ENCODE measurements around the gene DLL4.

Gene DLL4

GRCh38 chr15:40938536-40938870 is 9.4 kb downstream of the DLL4 start:
- H3K4me1 ChIP-seq (ENCODE audit: control insufficient read depth, insufficient read depth, low read length) = peaks cover 24% of the 10 kb centered on the region
- H3K27me3 ChIP-seq (ENCODE audit: control insufficient read depth, insufficient read depth, low read length) = peaks cover 77% of the 10 kb centered on the region
- H3K9me3 ChIP-seq (ENCODE audit: control insufficient read depth, insufficient read depth, low read depth, low read length) = no peaks in the 10 kb centered on the region
- no peaks in the 10 kb centered on the region for H3K36me3 ChIP-seq (ENCODE audit: control insufficient read depth, insufficient read depth, low read length)
- no peak overlapping the region for H3K27ac ChIP-seq (ENCODE audit: low read depth, low read length)
- no peak overlapping the region for H3K9ac ChIP-seq (ENCODE audit: low read length)
- no peak overlapping the region for H3K4me3 ChIP-seq (ENCODE audit: low read depth, low read length)

GRCh38 chr15:40940296-40940801 is 11.2 kb downstream of the DLL4 start:
- no peak overlapping the region for H3K9ac ChIP-seq (ENCODE audit: low read length)

GRCh38 chr15:40941068-40941527 is 12.0 kb downstream of the DLL4 start:
- Histone ChIP-seq H3K27me3 (ENCODE audit: control insufficient read depth, insufficient read depth, low read length) (peaks cover 66% of the 10 kb centered on the region), H3K4me3 (ENCODE audit: low read depth, low read length) (peak overlapping the region; percentile 58), H3K36me3 (ENCODE audit: control insufficient read depth, insufficient read depth, low read length) (no peaks in the 10 kb centered on the region), H3K27ac (ENCODE audit: low read depth, low read length) (no peak overlapping the region), H3K9ac (ENCODE audit: low read length) (peak overlapping the region; percentile 77), H3K4me1 (ENCODE audit: control insufficient read depth, insufficient read depth, low read length) (peaks cover 24% of the 10 kb centered on the region), H3K9me3 (ENCODE audit: control insufficient read depth, insufficient read depth, low read depth, low read length) (no peaks in the 10 kb centered on the region)

More at GRCh38 chr15:40940296-40940801, 11.2 kb downstream of the DLL4 start:
- H3K4me3 ChIP-seq (ENCODE audit: low read depth, low read length) = no peak overlapping the region
- H3K4me1 ChIP-seq (ENCODE audit: control insufficient read depth, insufficient read depth, low read length) = peaks cover 24% of the 10 kb centered on the region
- H3K27me3 ChIP-seq (ENCODE audit: control insufficient read depth, insufficient read depth, low read length) = peaks cover 74% of the 10 kb centered on the region
- no peaks in the 10 kb centered on the region for H3K9me3 ChIP-seq (ENCODE audit: control insufficient read depth, insufficient read depth, low read depth, low read length)
- no peaks in the 10 kb centered on the region for H3K36me3 ChIP-seq (ENCODE audit: control insufficient read depth, insufficient read depth, low read length)
- H3K27ac ChIP-seq (ENCODE audit: low read depth, low read length) = no peak overlapping the region

GRCh38 chr15:40941528-40942336 is 12.6 kb downstream of the DLL4 start:
- peaks cover 60% of the 10 kb centered on the region for H3K27me3 ChIP-seq (ENCODE audit: control insufficient read depth, insufficient read depth, low read length)
- H3K9ac ChIP-seq (ENCODE audit: low read length) = peak overlapping the region; percentile 77
- peak overlapping the region; percentile 64 for H3K4me3 ChIP-seq (ENCODE audit: low read depth, low read length)
- no peak overlapping the region for H3K27ac ChIP-seq (ENCODE audit: low read depth, low read length)
- no peaks in the 10 kb centered on the region for H3K9me3 ChIP-seq (ENCODE audit: control insufficient read depth, insufficient read depth, low read depth, low read length)
- H3K36me3 ChIP-seq (ENCODE audit: control insufficient read depth, insufficient read depth, low read length) = no peaks in the 10 kb centered on the region
- H3K4me1 ChIP-seq (ENCODE audit: control insufficient read depth, insufficient read depth, low read length) = peaks cover 24% of the 10 kb centered on the region

GRCh38 chr15:40942337-40942854 is 13.3 kb downstream of the DLL4 start:
- Histone ChIP-seq H3K27me3 (ENCODE audit: control insufficient read depth, insufficient read depth, low read length) (peaks cover 55% of the 10 kb centered on the region), H3K27ac (ENCODE audit: low read depth, low read length) (no peak overlapping the region), H3K4me1 (ENCODE audit: control insufficient read depth, insufficient read depth, low read length) (peaks cover 24% of the 10 kb centered on the region), H3K9ac (ENCODE audit: low read length) (peak overlapping the region; percentile 24), H3K4me3 (ENCODE audit: low read depth, low read length) (peak overlapping the region; percentile 64), H3K9me3 (ENCODE audit: control insufficient read depth, insufficient read depth, low read depth, low read length) (no peaks in the 10 kb centered on the region), H3K36me3 (ENCODE audit: control insufficient read depth, insufficient read depth, low read length) (no peaks in the 10 kb centered on the region)

GRCh38 chr15:40942878-40943277 is 13.7 kb downstream of the DLL4 start:
- peaks cover 50% of the 10 kb centered on the region for H3K27me3 ChIP-seq (ENCODE audit: control insufficient read depth, insufficient read depth, low read length)
- no peaks in the 10 kb centered on the region for H3K36me3 ChIP-seq (ENCODE audit: control insufficient read depth, insufficient read depth, low read length)
- H3K9me3 ChIP-seq (ENCODE audit: control insufficient read depth, insufficient read depth, low read depth, low read length) = no peaks in the 10 kb centered on the region
- H3K4me3 ChIP-seq (ENCODE audit: low read depth, low read length) = no peak overlapping the region
- no peak overlapping the region for H3K27ac ChIP-seq (ENCODE audit: low read depth, low read length)
- H3K9ac ChIP-seq (ENCODE audit: low read length) = no peak overlapping the region
- peaks cover 24% of the 10 kb centered on the region for H3K4me1 ChIP-seq (ENCODE audit: control insufficient read depth, insufficient read depth, low read length)

GRCh38 chr15:40943764-40944365 is 14.7 kb downstream of the DLL4 start:
- Histone ChIP-seq H3K9ac (ENCODE audit: low read length) (no peak overlapping the region), H3K27ac (ENCODE audit: low read depth, low read length) (no peak overlapping the region), H3K9me3 (ENCODE audit: control insufficient read depth, insufficient read depth, low read depth, low read length) (no peaks in the 10 kb centered on the region), H3K4me3 (ENCODE audit: low read depth, low read length) (no peak overlapping the region), H3K27me3 (ENCODE audit: control insufficient read depth, insufficient read depth, low read length) (peaks cover 50% of the 10 kb centered on the region), H3K4me1 (ENCODE audit: control insufficient read depth, insufficient read depth, low read length) (peaks cover 29% of the 10 kb centered on the region), H3K36me3 (ENCODE audit: control insufficient read depth, insufficient read depth, low read length) (no peaks in the 10 kb centered on the region)

GRCh38 chr15:40944510-40945296 is 15.6 kb downstream of the DLL4 start:
- no peaks in the 10 kb centered on the region for H3K36me3 ChIP-seq (ENCODE audit: control insufficient read depth, insufficient read depth, low read length)
- no peak overlapping the region for H3K9ac ChIP-seq (ENCODE audit: low read length)
- no peaks in the 10 kb centered on the region for H3K9me3 ChIP-seq (ENCODE audit: control insufficient read depth, insufficient read depth, low read depth, low read length)
- peaks cover 35% of the 10 kb centered on the region for H3K4me1 ChIP-seq (ENCODE audit: control insufficient read depth, insufficient read depth, low read length)
- no peak overlapping the region for H3K4me3 ChIP-seq (ENCODE audit: low read depth, low read length)
- no peak overlapping the region for H3K27ac ChIP-seq (ENCODE audit: low read depth, low read length)
- H3K27me3 ChIP-seq (ENCODE audit: control insufficient read depth, insufficient read depth, low read length) = peaks cover 48% of the 10 kb centered on the region

GRCh38 chr15:40948706-40949473 is 19.8 kb downstream of the DLL4 start:
- Histone ChIP-seq H3K9me3 (ENCODE audit: control insufficient read depth, insufficient read depth, low read depth, low read length) (no peaks in the 10 kb centered on the region), H3K36me3 (ENCODE audit: control insufficient read depth, insufficient read depth, low read length) (no peaks in the 10 kb centered on the region), H3K27ac (ENCODE audit: low read depth, low read length) (no peak overlapping the region), H3K9ac (ENCODE audit: low read length) (no peak overlapping the region), H3K27me3 (ENCODE audit: control insufficient read depth, insufficient read depth, low read length) (peaks cover 10% of the 10 kb centered on the region), H3K4me3 (ENCODE audit: low read depth, low read length) (no peak overlapping the region), H3K4me1 (ENCODE audit: control insufficient read depth, insufficient read depth, low read length) (peaks cover 23% of the 10 kb centered on the region)

GRCh38 chr15:40949756-40950207 is 20.6 kb downstream of the DLL4 start:
- no peak overlapping the region for H3K27ac ChIP-seq (ENCODE audit: low read depth, low read length)
- H3K27me3 ChIP-seq (ENCODE audit: control insufficient read depth, insufficient read depth, low read length) = peaks cover under 1% of the 10 kb centered on the region
- H3K4me3 ChIP-seq (ENCODE audit: low read depth, low read length) = no peak overlapping the region
- peaks cover 5% of the 10 kb centered on the region; the same call in 1 of the 2 replicates for H3K36me3 ChIP-seq (ENCODE audit: control insufficient read depth, insufficient read depth, low read length)
- H3K4me1 ChIP-seq (ENCODE audit: control insufficient read depth, insufficient read depth, low read length) = peaks cover 29% of the 10 kb centered on the region
- no peaks in the 10 kb centered on the region for H3K9me3 ChIP-seq (ENCODE audit: control insufficient read depth, insufficient read depth, low read depth, low read length)
- H3K9ac ChIP-seq (ENCODE audit: low read length) = no peak overlapping the region

All from HUES6 (cell line).